Cardiac muscle cell (in vitro differentiated cells and primary cell): Measurements from ENCODE around the gene SLC22A31. TPM values are rescaled to one million over a fixed set of nuclear protein-coding genes. Genes with fewer than 3 reads are reported as not detected.

Experiments used
- DNase-seq, 2 donors: peaks; one replicate each; pipeline versions ENCODE4 v3.0.0 to v3.0.0-alpha.2; 2010 to 2017; ENCODE audit warnings: low read depth in 1 of 2, low spot score in 1 of 2
- H3K27ac ChIP-seq: fragments of 200-600 bp; sonication (generic); 2 replicates; pipeline ENCODE4 v1.5.1; 2016
- H3K27me3 ChIP-seq: fragments of 200-600 bp; sonication (generic); 2 replicates; pipeline ENCODE4 v1.6.0; 2016; ENCODE audit warnings: control low read depth
- H3K36me3 ChIP-seq: fragments of 200-600 bp; sonication (generic); 2 replicates; pipeline ENCODE4 v1.5.1; 2016; ENCODE audit warnings: control low read depth
- H3K4me1 ChIP-seq: fragments of 200-600 bp; sonication (generic); 2 replicates; pipeline ENCODE4 v1.8.1; 2017; ENCODE audit warnings: low read depth, mild to moderate bottlenecking, mixed run types
- H3K4me3 ChIP-seq: fragments of 200-600 bp; sonication (generic); 2 replicates; pipeline ENCODE4 v1.5.1; 2016; ENCODE audit warnings: mild to moderate bottlenecking
- H3K9me3 ChIP-seq: fragments of 200-600 bp; sonication (generic); 2 replicates; pipeline ENCODE4 v1.5.1; 2017; ENCODE audit warnings: low read depth, mild to moderate bottlenecking, control low read depth
- CTCF ChIP-seq: IDR thresholded peaks from 2 replicates; pipeline ENCODE4 v1.5.1; 2012; ENCODE audit warnings: low read depth, mild to moderate bottlenecking, low read length
- polyA plus RNA-seq: library from polyadenylated mRNA; unstranded; fragments of >200 nt; fragmentation: Nextera tagmentation; extraction: Ambion mirVana; gene quantifications from 2 replicates; pipeline ENCODE4 v1.2.1, GENCODE V29; 2016
- total RNA-seq: library from RNA; depleted of rRNA; stranded (reverse); fragments of >200 nt; gene quantifications from 2 replicates; pipeline ENCODE4 v1.2.3, GENCODE V29; 2016

The SLC22A31 gene
- total and polyA plus RNA-seq, 2 experiments from 2014 or later = 10.9 to 39.4 TPM

- DNase-seq = no peak
- no peak for TF ChIP-seq CTCF
- H3K27me3 ChIP-seq = peaks cover 4% of the 10 kb centered on the region
These were observed 10.7 kb upstream of the SLC22A31 start for GRCh38 chr16:89210904-89211515.

GRCh38 chr16:89210165-89210903 is 10.0 kb upstream of the SLC22A31 start:
- Histone ChIP-seq H3K27me3 (peaks cover 4% of the 10 kb centered on the region), H3K4me1 (no peaks in the 10 kb centered on the region), H3K4me3 (no peak overlapping the region), H3K9me3 (no peaks in the 10 kb centered on the region), H3K36me3 (no peaks in the 10 kb centered on the region), H3K27ac (no peak overlapping the region)
- no peak for TF ChIP-seq CTCF
- DNase-seq = no peak

More at GRCh38 chr16:89210904-89211515, 10.7 kb upstream of the SLC22A31 start:
- Histone ChIP-seq H3K4me3 (no peak overlapping the region), H3K9me3 (no peaks in the 10 kb centered on the region), H3K4me1 (no peaks in the 10 kb centered on the region), H3K36me3 (no peaks in the 10 kb centered on the region), H3K27ac (no peak overlapping the region)

GRCh38 chr16:89209522-89210044 is 9.2 kb upstream of the SLC22A31 start:
- Histone ChIP-seq H3K36me3 (no peaks in the 10 kb centered on the region), H3K4me1 (no peaks in the 10 kb centered on the region), H3K27me3 (peaks cover 10% of the 10 kb centered on the region), H3K4me3 (no peak overlapping the region), H3K27ac (no peak overlapping the region), H3K9me3 (no peaks in the 10 kb centered on the region)
- TF ChIP-seq CTCF = no peak
- DNase-seq = no peak

- DNase-seq = no peak
- Histone ChIP-seq H3K4me1 (no peaks in the 10 kb centered on the region), H3K27me3 (peaks cover 25% of the 10 kb centered on the region), H3K27ac (no peak overlapping the region), H3K9me3 (no peaks in the 10 kb centered on the region), H3K4me3 (no peak overlapping the region), H3K36me3 (no peaks in the 10 kb centered on the region)
- TF ChIP-seq CTCF = no peak
These were observed 7.7 kb upstream of the SLC22A31 start for GRCh38 chr16:89207993-89208392.

GRCh38 chr16:89202422-89203215 is 2.3 kb upstream of the SLC22A31 start:
- Histone ChIP-seq H3K27ac (no peak overlapping the region), H3K4me1 (peaks cover 8% of the 10 kb centered on the region), H3K9me3 (no peaks in the 10 kb centered on the region), H3K36me3 (no peaks in the 10 kb centered on the region), H3K27me3 (peaks cover 66% of the 10 kb centered on the region), H3K4me3 (peak overlapping the region; percentile 36)
- DNase-seq = no peak
- TF ChIP-seq CTCF = no peak
